Lower leg skin (tissue), 4 donors: ENCODE measurements around the gene GTF3C4. TPM values are rescaled to one million over a fixed set of nuclear protein-coding genes. Genes with fewer than 3 reads are reported as not detected.
A peak's percentile ranks its signal among the peaks of the same experiment; 100 is the strongest.

ENCODE experiments used
- DNase-seq, 2 donors: peaks; one replicate each; pipeline ENCODE4 v3.0.0-alpha.2; 2019; ENCODE audit warnings: low spot score in 2 of 2
- H3K4me3 ChIP-seq: fragments of 200-600 bp; sonication (generic); 2 replicates; pipeline ENCODE4 v1.5.1; 2017; ENCODE audit warnings: mild to moderate bottlenecking, low read depth; ENCODE audit not compliant: poor library complexity, severe bottlenecking
- CTCF ChIP-seq, 3 donors: fragments of 450-650 bp; IDR thresholded peaks; one replicate each; pipeline ENCODE4 v1.5.1; 2016; ENCODE audit warnings: antibody characterized with exemption in 3 of 3, mild to moderate bottlenecking in 3 of 3, moderate library complexity in 2 of 3
- POLR2A ChIP-seq, 2 donors: fragments of 450-650 bp; IDR thresholded peaks; one replicate each; pipeline ENCODE4 v1.6.1; 2016 to 2017; ENCODE audit warnings: antibody characterized with exemption in 2 of 2, mild to moderate bottlenecking in 1 of 2, moderate library complexity in 1 of 2
- WGBS, 2 donors: methylation state at CpG; one replicate each; pipeline ENCODE4 v1.1.5; 2018; 5-methylcytosine and 5-hydroxymethylcytosine counted together
- intact Hi-C: fragments of 100-400 bp; cut with DNase I; formaldehyde crosslinking; loops from one replicate; pipeline ENCODE4 v1.15.0; 2023; ENCODE audit warnings: low total_unique reads
- total RNA-seq, 4 donors: library from RNA; depleted of rRNA; stranded (reverse); fragments of >200 nt; gene quantifications; one replicate each; pipeline ENCODE4 v1.1.0, GENCODE V29; 2016

GTF3C4 gene
- total RNA-seq, 4 donors from 2014 or later = 18.7 to 23.4 (median 20.5) TPM

GRCh38 chr9:132644251-132644650 is 26.0 kb upstream of the GTF3C4 start:
- peak in 1 of 2 donors; percentile 3 for DNase-seq
- WGBS, 2 donors = 81 to 96% methylated on average over 3 of the region's 3 CpGs
- H3K4me3 ChIP-seq = no peak overlapping the region
- TF ChIP-seq POLR2A (IDR thresholded peaks at IDR 0.05) (no peak), CTCF (IDR thresholded peaks at IDR 0.05) (no peak)
- intact Hi-C loops = no loop called here

GRCh38 chr9:132645306-132645705 is 25.0 kb upstream of the GTF3C4 start:
- H3K4me3 ChIP-seq = no peak overlapping the region
- 90 to 99% methylated on average over 8 of the region's 8 CpGs for WGBS, 2 donors
- DNase-seq = peak in 1 of 2 donors; percentile 42
- intact Hi-C loops = no loop called here
- TF ChIP-seq POLR2A (IDR thresholded peaks at IDR 0.05) (no peak), CTCF (IDR thresholded peaks at IDR 0.05) (no peak)

- WGBS, 2 donors = 95 to 97% methylated on average over 15 of the region's 15 CpGs
These were observed 24.6 kb upstream of the GTF3C4 start for GRCh38 chr9:132645711-132646110.

GRCh38 chr9:132646726-132647125 is 23.5 kb upstream of the GTF3C4 start:
- no peak overlapping the region for H3K4me3 ChIP-seq
- TF ChIP-seq POLR2A (IDR thresholded peaks at IDR 0.05) = no peak
- TF ChIP-seq CTCF (IDR thresholded peaks at IDR 0.05) = no peak
- intact Hi-C loops = no loop called here
- 88 to 95% methylated on average over 7 of the region's 7 CpGs for WGBS, 2 donors
- peak in 1 of 2 donors; percentile 20 for DNase-seq

More at GRCh38 chr9:132645711-132646110, 24.6 kb upstream of the GTF3C4 start:
- no peak for TF ChIP-seq CTCF (IDR thresholded peaks at IDR 0.05)
- TF ChIP-seq POLR2A (IDR thresholded peaks at IDR 0.05) = no peak
- no peak overlapping the region for H3K4me3 ChIP-seq
- DNase-seq = peak in 1 of 2 donors; percentile 12
- intact Hi-C loops = no loop called here

GRCh38 chr9:132647355-132647754 is 22.9 kb upstream of the GTF3C4 start:
- DNase-seq = no peak
- no peak for TF ChIP-seq CTCF (IDR thresholded peaks at IDR 0.05)
- no peak for TF ChIP-seq POLR2A (IDR thresholded peaks at IDR 0.05)
- H3K4me3 ChIP-seq = no peak overlapping the region
- intact Hi-C loops = no loop called here
- 64 to 75% methylated on average over 4 of the region's 4 CpGs for WGBS, 2 donors

- H3K4me3 ChIP-seq = no peak overlapping the region
- 84 to 88% methylated on average over 2 of the region's 2 CpGs for WGBS, 2 donors
- intact Hi-C loops = no loop called here
- no peak for TF ChIP-seq CTCF (IDR thresholded peaks at IDR 0.05)
- TF ChIP-seq POLR2A (IDR thresholded peaks at IDR 0.05) = no peak
- no peak for DNase-seq
These were observed 22.5 kb upstream of the GTF3C4 start for GRCh38 chr9:132647806-132648205.
